ENCODE measurements around the gene CACNB3.

Gene CACNB3

DNA sequence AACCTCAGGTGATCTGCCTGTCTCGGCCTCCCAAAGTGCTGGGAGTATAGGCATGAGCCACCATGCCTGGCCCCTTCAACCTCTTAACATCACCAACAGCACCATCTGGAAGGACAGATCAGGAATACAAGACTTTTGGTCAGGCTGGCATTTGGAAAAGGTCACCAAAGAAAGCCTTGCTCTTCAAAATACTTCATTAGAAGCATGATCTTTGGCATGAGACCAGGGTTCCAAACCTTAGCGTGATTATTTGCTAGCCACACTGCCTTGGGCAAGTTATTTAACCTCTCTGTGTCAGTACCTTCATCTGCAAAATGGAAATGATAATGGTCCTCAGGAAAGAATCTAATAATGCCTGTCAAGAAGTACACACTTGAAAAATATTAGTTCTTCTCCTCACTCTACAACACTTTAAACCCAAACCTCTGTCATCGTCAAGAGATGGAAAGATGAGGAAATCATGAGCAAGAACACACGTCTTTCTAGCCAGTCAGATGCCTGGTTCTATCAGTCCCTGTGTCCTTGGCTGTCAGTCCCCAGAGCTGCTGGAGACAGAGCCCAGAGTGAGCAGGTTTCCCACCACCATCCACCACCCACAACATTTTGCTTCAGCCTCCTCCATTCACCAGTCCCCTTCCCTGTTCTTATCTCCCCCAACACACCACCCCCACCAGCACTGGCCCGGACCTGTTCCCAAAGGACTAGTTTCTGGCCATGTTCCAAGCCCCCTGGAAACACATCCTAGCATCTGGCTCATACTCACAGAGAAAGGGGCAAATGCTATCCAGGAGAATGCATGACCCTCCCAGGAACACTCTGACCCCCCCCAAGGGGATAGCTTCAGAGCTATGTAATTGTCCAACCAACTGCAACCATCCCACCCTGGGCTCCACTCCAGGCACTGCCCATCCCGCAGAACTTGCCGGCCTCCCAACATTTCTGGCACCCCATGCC lies 31.4 kb upstream of the CACNB3 start:
- Histone ChIP-seq H3K4me2 (ENCODE audit: low read length) (no peak overlapping the region), H4K5ac (ENCODE audit: low read length) (no peak overlapping the region), H3K79me1 (ENCODE audit: low read length) (no peaks in the 10 kb centered on the region), H3K27me3 (ENCODE audit: insufficient read depth, low read length, poor library complexity) (no peaks in the 10 kb centered on the region), H3K23ac (ENCODE audit: low read length) (no peak overlapping the region), H2BK5ac (ENCODE audit: low read length) (no peak overlapping the region), H2AK5ac (ENCODE audit: low read length) (no peak overlapping the region), H3K36me3 (ENCODE audit: control insufficient read depth, insufficient read depth, low read length) (no peaks in the 10 kb centered on the region), H3K79me2 (ENCODE audit: control insufficient read depth, insufficient read depth, low read length) (no peaks in the 10 kb centered on the region), H3K4me3 (ENCODE audit: low read length) (no peak overlapping the region), H2BK15ac (replicated peaks; ENCODE audit: low read depth) (no peak overlapping the region), H3K56ac (ENCODE audit: low read length) (no peak overlapping the region), H3K18ac (ENCODE audit: low read length) (no peak overlapping the region), H3K4me1 (ENCODE audit: control insufficient read depth, low read depth, low read length) (no peaks in the 10 kb centered on the region), H4K8ac (ENCODE audit: low read depth, low read length) (no peak overlapping the region), H3K9ac (ENCODE audit: low read length) (no peak overlapping the region), H3K4ac (ENCODE audit: low read depth, low read length) (no peak overlapping the region), H3K27ac (ENCODE audit: low read depth, low read length) (no peak overlapping the region), H2BK120ac (ENCODE audit: low read depth, low read length) (no peak overlapping the region)
- DNase-seq, result no peak
- WGBS (ENCODE audit: extremely low coverage, insufficient coverage, low lambda C conversion rate), result no CpG with 5 or more reads among the region's 7 CpGs

GRCh38 chr12:48787791-48788523 lies 30.3 kb upstream of the CACNB3 start:
- peak overlapping the region; percentile 80 for H3K4me3 ChIP-seq (ENCODE audit: low read length)
- no peaks in the 10 kb centered on the region for H3K36me3 ChIP-seq (ENCODE audit: control insufficient read depth, insufficient read depth, low read length)
- peak overlapping the region; percentile 78 for H3K9ac ChIP-seq (ENCODE audit: low read length)
- H3K56ac ChIP-seq (ENCODE audit: low read length), result peak overlapping the region; percentile 88
- no peak overlapping the region for H3K27ac ChIP-seq (ENCODE audit: low read depth, low read length)
- H3K79me1 ChIP-seq (ENCODE audit: low read length), result no peaks in the 10 kb centered on the region
- no peaks in the 10 kb centered on the region for H3K79me2 ChIP-seq (ENCODE audit: control insufficient read depth, insufficient read depth, low read length)
- H4K5ac ChIP-seq (ENCODE audit: low read length), result no peak overlapping the region
- no peak overlapping the region for H3K4ac ChIP-seq (ENCODE audit: low read depth, low read length)
- no peak for DNase-seq
- H3K27me3 ChIP-seq (ENCODE audit: insufficient read depth, low read length, poor library complexity), result no peaks in the 10 kb centered on the region
- peak overlapping the region; percentile 18 for H2BK120ac ChIP-seq (ENCODE audit: low read depth, low read length)
- no peak overlapping the region for H4K8ac ChIP-seq (ENCODE audit: low read depth, low read length)
- no CpG with 5 or more reads among the region's 11 CpGs for WGBS (ENCODE audit: extremely low coverage, insufficient coverage, low lambda C conversion rate)
- H2BK15ac ChIP-seq (replicated peaks; ENCODE audit: low read depth), result no peak overlapping the region
- peak overlapping the region; percentile 54 for H3K18ac ChIP-seq (ENCODE audit: low read length)
- H3K4me2 ChIP-seq (ENCODE audit: low read length), result peak overlapping the region; percentile 75
- H2AK5ac ChIP-seq (ENCODE audit: low read length), result no peak overlapping the region
- H2BK5ac ChIP-seq (ENCODE audit: low read length), result no peak overlapping the region
- peak overlapping the region; percentile 45 for H3K23ac ChIP-seq (ENCODE audit: low read length)
- H3K4me1 ChIP-seq (ENCODE audit: control insufficient read depth, low read depth, low read length), result no peaks in the 10 kb centered on the region

- Histone ChIP-seq H3K18ac (ENCODE audit: low read length) (peak overlapping the region; percentile 54), H3K4me2 (ENCODE audit: low read length) (peak overlapping the region; percentile 75), H2BK5ac (ENCODE audit: low read length) (no peak overlapping the region), H4K5ac (ENCODE audit: low read length) (no peak overlapping the region), H3K27ac (ENCODE audit: low read depth, low read length) (peak overlapping the region; percentile 10), H3K4me3 (ENCODE audit: low read length) (peak overlapping the region; percentile 80), H2BK120ac (ENCODE audit: low read depth, low read length) (peak overlapping the region; percentile 18), H2BK15ac (replicated peaks; ENCODE audit: low read depth) (no peak overlapping the region), H3K4ac (ENCODE audit: low read depth, low read length) (peak overlapping the region; percentile 36), H3K23ac (ENCODE audit: low read length) (peak overlapping the region; percentile 45), H3K27me3 (ENCODE audit: insufficient read depth, low read length, poor library complexity) (no peaks in the 10 kb centered on the region), H2AK5ac (ENCODE audit: low read length) (no peak overlapping the region), H3K9ac (ENCODE audit: low read length) (peak overlapping the region; percentile 78), H3K79me2 (ENCODE audit: control insufficient read depth, insufficient read depth, low read length) (no peaks in the 10 kb centered on the region), H3K36me3 (ENCODE audit: control insufficient read depth, insufficient read depth, low read length) (no peaks in the 10 kb centered on the region), H3K79me1 (ENCODE audit: low read length) (no peaks in the 10 kb centered on the region), H4K8ac (ENCODE audit: low read depth, low read length) (no peak overlapping the region), H3K4me1 (ENCODE audit: control insufficient read depth, low read depth, low read length) (no peaks in the 10 kb centered on the region), H3K56ac (ENCODE audit: low read length) (peak overlapping the region; percentile 88)
- WGBS (ENCODE audit: extremely low coverage, insufficient coverage, low lambda C conversion rate), result no CpG with 5 or more reads among the region's 25 CpGs
- no peak for DNase-seq
These were observed 29.8 kb upstream of the CACNB3 start for GRCh38 chr12:48788524-48788853.

- no peaks in the 10 kb centered on the region for H3K4me1 ChIP-seq (ENCODE audit: control insufficient read depth, low read depth, low read length)
- peak within 1 kb of the TSS; percentile 34 for H3K27ac ChIP-seq (ENCODE audit: low read depth, low read length)
- peak within 1 kb of the TSS; percentile 36 for H3K4ac ChIP-seq (ENCODE audit: low read depth, low read length)
- peak within 1 kb of the TSS; percentile 88 for H3K56ac ChIP-seq (ENCODE audit: low read length)
- peak within 1 kb of the TSS; percentile 80 for H3K4me3 ChIP-seq (ENCODE audit: low read length)
- H3K36me3 ChIP-seq (ENCODE audit: control insufficient read depth, insufficient read depth, low read length), result no peaks in the 10 kb centered on the region
- no peaks in the 10 kb centered on the region for H3K27me3 ChIP-seq (ENCODE audit: insufficient read depth, low read length, poor library complexity)
- H2AK5ac ChIP-seq (ENCODE audit: low read length), result no peak within 1 kb of the TSS
- no peak within 1 kb of the TSS for H4K8ac ChIP-seq (ENCODE audit: low read depth, low read length)
- H3K4me2 ChIP-seq (ENCODE audit: low read length), result peak within 1 kb of the TSS; percentile 75
- H3K79me2 ChIP-seq (ENCODE audit: control insufficient read depth, insufficient read depth, low read length), result no peaks in the 10 kb centered on the region
- WGBS (ENCODE audit: extremely low coverage, insufficient coverage, low lambda C conversion rate), result no CpG with 5 or more reads among the region's 86 CpGs
- peak; percentile 86 for DNase-seq
- H2BK15ac ChIP-seq (replicated peaks; ENCODE audit: low read depth), result no peak within 1 kb of the TSS
- peak within 1 kb of the TSS; percentile 54 for H3K18ac ChIP-seq (ENCODE audit: low read length)
- no peak within 1 kb of the TSS for H4K5ac ChIP-seq (ENCODE audit: low read length)
- H2BK5ac ChIP-seq (ENCODE audit: low read length), result no peak within 1 kb of the TSS
- H3K9ac ChIP-seq (ENCODE audit: low read length), result peak within 1 kb of the TSS; percentile 78
- peak within 1 kb of the TSS; percentile 18 for H2BK120ac ChIP-seq (ENCODE audit: low read depth, low read length)
- no peaks in the 10 kb centered on the region for H3K79me1 ChIP-seq (ENCODE audit: low read length)
- H3K23ac ChIP-seq (ENCODE audit: low read length), result peak within 1 kb of the TSS; percentile 45
These were observed 29.2 kb upstream of the CACNB3 start, which contains the start of gene ADCY6 for GRCh38 chr12:48788854-48789775. Gene ADCY6, minus strand, starts transcription at chr12:48789089. Its CDS starts 5,655 bp downstream, at chr12:48783434.

DNA sequence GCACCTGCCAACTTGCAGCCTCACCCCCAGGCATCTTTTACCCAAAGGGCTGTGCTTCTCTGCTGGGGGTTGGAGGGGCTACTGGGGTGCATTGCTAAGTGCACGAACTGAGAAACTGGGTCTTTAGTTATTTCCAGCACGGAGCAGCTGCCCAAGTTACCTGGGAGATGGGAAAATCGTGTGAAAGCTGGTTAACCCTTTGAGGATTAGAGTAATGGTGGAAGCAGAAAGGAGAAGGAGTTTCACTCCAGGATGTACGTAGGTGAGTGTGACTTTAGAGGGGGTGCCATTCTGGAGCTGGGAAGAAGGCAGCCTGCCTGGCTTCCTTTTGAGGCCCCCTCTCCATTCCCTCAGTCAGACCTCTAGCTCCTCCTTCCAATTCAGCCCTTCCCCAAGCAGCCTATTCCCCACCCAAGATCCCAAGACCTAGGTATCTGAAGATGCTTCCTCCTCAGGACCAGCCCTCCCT lies 28.4 kb upstream of the CACNB3 start:
- H3K9ac ChIP-seq (ENCODE audit: low read length), result no peak overlapping the region
- H2BK15ac ChIP-seq (replicated peaks; ENCODE audit: low read depth), result no peak overlapping the region
- no peak overlapping the region for H3K4ac ChIP-seq (ENCODE audit: low read depth, low read length)
- H3K56ac ChIP-seq (ENCODE audit: low read length), result peak overlapping the region; percentile 84
- H2AK5ac ChIP-seq (ENCODE audit: low read length), result no peak overlapping the region
- no peak overlapping the region for H2BK5ac ChIP-seq (ENCODE audit: low read length)
- H4K5ac ChIP-seq (ENCODE audit: low read length), result no peak overlapping the region
- H3K36me3 ChIP-seq (ENCODE audit: control insufficient read depth, insufficient read depth, low read length), result no peaks in the 10 kb centered on the region
- no peaks in the 10 kb centered on the region for H3K4me1 ChIP-seq (ENCODE audit: control insufficient read depth, low read depth, low read length)
- DNase-seq, result no peak
- no CpG with 5 or more reads among the region's 4 CpGs for WGBS (ENCODE audit: extremely low coverage, insufficient coverage, low lambda C conversion rate)
- H3K27ac ChIP-seq (ENCODE audit: low read depth, low read length), result no peak overlapping the region
- no peak overlapping the region for H4K8ac ChIP-seq (ENCODE audit: low read depth, low read length)
- no peaks in the 10 kb centered on the region for H3K79me2 ChIP-seq (ENCODE audit: control insufficient read depth, insufficient read depth, low read length)
- H3K18ac ChIP-seq (ENCODE audit: low read length), result peak overlapping the region; percentile 54
- H3K23ac ChIP-seq (ENCODE audit: low read length), result no peak overlapping the region
- H3K4me2 ChIP-seq (ENCODE audit: low read length), result peak overlapping the region; percentile 61
- H3K27me3 ChIP-seq (ENCODE audit: insufficient read depth, low read length, poor library complexity), result no peaks in the 10 kb centered on the region
- H3K79me1 ChIP-seq (ENCODE audit: low read length), result no peaks in the 10 kb centered on the region
- H2BK120ac ChIP-seq (ENCODE audit: low read depth, low read length), result no peak overlapping the region
- no peak overlapping the region for H3K4me3 ChIP-seq (ENCODE audit: low read length)
